SK-N-SH (cell line): ENCODE measurements around the gene OR10G2. TPM values are rescaled to one million over a fixed set of nuclear protein-coding genes. Genes with fewer than 3 reads are reported as not detected.

Experiments used
- CTCF ChIA-PET: fragments of 300-600, 350-600 bp; formaldehyde crosslinking; extraction: SDS; loops from one replicate; lab custom pipeline; 2021; lab: Yijun Ruan, JAX
- POLR2A ChIA-PET: fragments of 350-600 bp; sonication (Branson Sonifier 250); formaldehyde crosslinking; extraction: SDS; loops from one replicate; lab custom pipeline; 2020; ENCODE audit warnings: antibody characterized with exemption, inconsistent platforms; lab: Yijun Ruan, JAX
- DNase-seq: peaks from one replicate; pipeline ENCODE4 v3.0.0; 2012
- H2AFZ ChIP-seq: fragments of 200-600 bp; sonication (generic); 2 replicates; pipeline ENCODE4 v1.8.1; 2016; ENCODE audit warnings: antibody characterized with exemption, mild to moderate bottlenecking, low read depth
- H3F3A ChIP-seq: fragments of 200-600 bp; sonication (generic); replicated peaks from 2 replicates; pipeline ENCODE3; 2016; ENCODE audit warnings: antibody characterized with exemption, mild to moderate bottlenecking; ENCODE audit not compliant: insufficient read depth
- H3K27ac ChIP-seq, 2 experiments: fragments of 200-500 bp in 1 of 2; fragments of 200-600 bp in 1 of 2; sonication (Bioruptor generic) in 1 of 2; sonication (generic), shearing (Covaris generic) in 1 of 2; 2 replicates each; pipeline versions ENCODE4 v1.5.1 to v1.6.1; 2014 to 2016; ENCODE audit warnings: low read depth in 2 of 2, inconsistent platforms in 1 of 2, low read length in 1 of 2, mild to moderate bottlenecking in 1 of 2, mixed read lengths in 1 of 2
- H3K27me3 ChIP-seq: fragments of 200-600 bp; sonication (generic), shearing (Covaris generic); 2 replicates; pipeline ENCODE4 v1.6.1; 2016; ENCODE audit warnings: mixed run types; ENCODE audit not compliant: insufficient read depth
- H3K36me3 ChIP-seq, 2 experiments: fragments of 200-500 bp in 1 of 2; fragments of 200-600 bp in 1 of 2; sonication (Bioruptor generic) in 1 of 2; sonication (generic) in 1 of 2; replicated peaks in 1 of 2; 2 replicates each; pipeline versions ENCODE3 to v1.5.1; 2014 to 2016; ENCODE audit warnings: low read length in 1 of 2, mild to moderate bottlenecking in 1 of 2; ENCODE audit not compliant: insufficient read depth in 2 of 2, control insufficient read depth in 1 of 2
- H3K4me1 ChIP-seq, 2 experiments: fragments of 200-500 bp in 1 of 2; fragments of 200-600 bp in 1 of 2; sonication (Bioruptor generic) in 1 of 2; sonication (generic), shearing (Covaris generic) in 1 of 2; 2 replicates each; pipeline versions ENCODE4 v1.5.1 to v1.6.1; 2014 to 2016; ENCODE audit warnings: low read depth in 1 of 2, low read length in 1 of 2, mixed run types in 1 of 2; ENCODE audit not compliant: insufficient read depth in 2 of 2, control insufficient read depth in 1 of 2
- H3K4me2 ChIP-seq: fragments of 200-600 bp; sonication (generic), shearing (Covaris generic); 2 replicates; pipeline ENCODE4 v1.6.1; 2017; ENCODE audit warnings: mixed run types
- H3K4me3 ChIP-seq, 2 experiments: fragments of 200-500 bp in 1 of 2; fragments of 200-600 bp in 1 of 2; sonication (Bioruptor generic) in 1 of 2; sonication (generic), shearing (Covaris generic) in 1 of 2; 2 replicates each; pipeline versions ENCODE4 v1.5.1 to v1.8.1; 2014 to 2016; ENCODE audit warnings: low read depth in 2 of 2, inconsistent platforms in 1 of 2, low read length in 1 of 2, mild to moderate bottlenecking in 1 of 2, mixed read lengths in 1 of 2, moderate library complexity in 1 of 2
- H3K79me2 ChIP-seq: fragments of 200-600 bp; sonication (generic); 2 replicates; pipeline ENCODE4 v1.8.1; 2017; ENCODE audit warnings: mild to moderate bottlenecking; ENCODE audit not compliant: insufficient read depth
- H3K9ac ChIP-seq: fragments of 200-600 bp; sonication (generic); 2 replicates; pipeline ENCODE4 v1.6.1; 2017; ENCODE audit warnings: mixed run types
- H3K9me2 ChIP-seq: fragments of 200-600 bp; sonication (generic); 2 replicates; pipeline ENCODE4 v1.6.1; 2017; ENCODE audit warnings: mixed run types
- H3K9me3 ChIP-seq: fragments of 200-600 bp; sonication (generic); 2 replicates; pipeline ENCODE4 v1.6.1; 2017; ENCODE audit warnings: mixed run types, mild to moderate bottlenecking, moderate library complexity
- H4K20me1 ChIP-seq: fragments of 200-600 bp; sonication (generic); 2 replicates; pipeline ENCODE4 v1.6.1; 2017; ENCODE audit warnings: mild to moderate bottlenecking, mixed run types; ENCODE audit not compliant: insufficient read depth
- CTCF ChIP-seq: fragments of 200-600 bp; sonication (generic); IDR thresholded peaks from 2 replicates; pipeline ENCODE4 v1.6.1; 2017; ENCODE audit warnings: antibody characterized with exemption, mild to moderate bottlenecking, moderate library complexity
- ELF1 ChIP-seq: IDR thresholded peaks from 2 replicates; pipeline ENCODE4 v1.4.0; 2012
- EP300 ChIP-seq, 2 experiments: IDR thresholded peaks; 2 replicates each; pipeline versions ENCODE4 v1.4.0 to v1.6.1; 2012; ENCODE audit warnings: borderline replicate concordance in 1 of 2, low read depth in 1 of 2, low read length in 1 of 2
- EZH2phosphoT487 ChIP-seq: fragments of 200-600 bp; sonication (generic); IDR thresholded peaks from 2 replicates; pipeline ENCODE4 v1.6.1; 2017; ENCODE audit warnings: low read depth, mixed run types, mild to moderate bottlenecking, antibody characterized with exemption, moderate library complexity, borderline replicate concordance
- FOSL2 ChIP-seq: IDR thresholded peaks from 2 replicates; pipeline ENCODE4 v1.4.0; 2012; ENCODE audit warnings: low read depth, mild to moderate bottlenecking, moderate library complexity, borderline replicate concordance
- GABPA ChIP-seq: IDR thresholded peaks from 2 replicates; pipeline ENCODE4 v1.4.0; 2012; ENCODE audit warnings: low read depth, mild to moderate bottlenecking
- GATA2 ChIP-seq: sonication (generic); formaldehyde crosslinking; IDR thresholded peaks from 2 replicates; pipeline ENCODE4 v1.5.0; 2020; ENCODE audit warnings: mild to moderate bottlenecking, missing genetic modification reagents
- IRF3 ChIP-seq: fragments of 150-350 bp; IDR thresholded peaks from 2 replicates; pipeline ENCODE4 v1.6.1; 2016; ENCODE audit warnings: mild to moderate bottlenecking, low read depth, low read length
- MAX ChIP-seq: IDR thresholded peaks from 2 replicates; pipeline ENCODE4 v1.4.0; 2012; ENCODE audit warnings: low read depth
- PBX3 ChIP-seq: IDR thresholded peaks from 2 replicates; pipeline ENCODE4; 2012
- RAD21 ChIP-seq: IDR thresholded peaks from 2 replicates; pipeline ENCODE4 v1.6.1; 2012; ENCODE audit warnings: mild to moderate bottlenecking, low read length
- RCOR1 ChIP-seq: fragments of 150-350 bp; IDR thresholded peaks from 2 replicates; pipeline ENCODE4 v1.6.1; 2017; ENCODE audit warnings: antibody characterized with exemption, low read length
- REST ChIP-seq: IDR thresholded peaks from 2 replicates; pipeline ENCODE4 v1.6.1; 2012; ENCODE audit warnings: mild to moderate bottlenecking, low read depth, low read length, moderate library complexity
- RXRA ChIP-seq: IDR thresholded peaks from 2 replicates; pipeline ENCODE4 v1.4.0; 2012; ENCODE audit warnings: low read depth, mild to moderate bottlenecking, borderline replicate concordance
- SIN3A ChIP-seq: IDR thresholded peaks from 2 replicates; pipeline ENCODE4 v1.6.1; 2012; ENCODE audit warnings: low read depth, mild to moderate bottlenecking, low read length, moderate library complexity, borderline replicate concordance
- USF2 ChIP-seq: fragments of 150-350 bp; IDR thresholded peaks from 2 replicates; pipeline ENCODE4 v1.6.1; 2017; ENCODE audit warnings: antibody characterized with exemption, low read length, low read depth, borderline replicate concordance
- polyA plus RNA-seq, 3 experiments: library from polyadenylated mRNA; depleted of rRNA; stranded (reverse); fragments of >200 nt; gene quantifications; 2 replicates each; pipeline ENCODE4 v1.2.3, GENCODE V29; 2012

The OR10G2 gene
- polyA plus RNA-seq, 1 of the 3 experiments (the other 2 are of a cell fraction), result not detected

- DNase-seq, result no peak
- H3K27ac ChIP-seq, result no peak overlapping the region
- peaks cover 4% of the 10 kb centered on the region for H3F3A ChIP-seq
- H3K36me3 ChIP-seq, result no peaks in the 10 kb centered on the region
- no peak overlapping the region for H3K9ac ChIP-seq
- H4K20me1 ChIP-seq, result no peaks in the 10 kb centered on the region
- no peak overlapping the region for H3K4me2 ChIP-seq
- CTCF ChIA-PET, result no interaction called here
- H3K4me3 ChIP-seq, result no peak overlapping the region
- H3K9me3 ChIP-seq, result no peaks in the 10 kb centered on the region
- H3K79me2 ChIP-seq, result no peaks in the 10 kb centered on the region
- TF ChIP-seq CTCF (no peak), USF2 (no peak), MAX (no peak), RCOR1 (no peak), IRF3 (no peak), RAD21 (no peak), FOSL2 (no peak), ELF1 (no peak), EZH2phosphoT487 (no peak), RXRA (no peak), GATA2 (CRISPR knock-in tag) (no peak), PBX3 (no peak), REST (no peak), SIN3A (no peak), EP300 (IDR thresholded peaks at IDR 0.05; ENCODE audit: borderline replicate concordance in 1 of 2, low read depth in 1 of 2, low read length in 1 of 2) (no peak), GABPA (no peak)
- no peaks in the 10 kb centered on the region for H3K9me2 ChIP-seq
- no peak overlapping the region for H2AFZ ChIP-seq
- POLR2A ChIA-PET, result no interaction called here
- H3K4me1 ChIP-seq, result no peaks in the 10 kb centered on the region; a peak in 1 of 4 replicates
- H3K27me3 ChIP-seq, result peaks cover 13% of the 10 kb centered on the region; the same call in 1 of the 2 replicates
Observed at GRCh38 chr14:21669284-21669683, 34.5 kb upstream of the OR10G2 start.
